ENCODE data around the gene WHRN. TPM values are rescaled to one million over a fixed set of nuclear protein-coding genes. Genes with fewer than 3 reads are reported as not detected.

The WHRN gene
- total and polyA plus RNA-seq, 7 experiments from 2014 or later = 0.12 to 24.0 (median 2.5) TPM; not detected in 1

DNA sequence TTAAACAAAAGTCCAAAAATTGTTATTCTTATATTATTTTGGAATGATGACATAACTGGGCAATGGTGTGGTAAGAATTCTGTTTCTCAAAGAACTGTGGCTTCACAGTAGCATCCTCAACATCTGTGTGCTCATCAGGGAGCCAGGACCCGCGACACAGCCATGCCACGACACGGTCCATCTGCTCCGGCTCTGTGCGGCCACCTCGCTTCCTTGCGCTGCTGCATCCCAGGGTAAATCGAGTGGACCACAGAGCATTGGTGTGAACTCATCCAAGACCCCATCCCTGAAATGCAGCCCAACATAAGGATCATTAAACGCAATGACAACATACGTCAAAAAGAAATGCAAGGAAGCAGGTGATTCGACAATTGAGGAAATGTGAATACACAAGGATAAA, 15.3 kb downstream of the WHRN start:
- Histone ChIP-seq H3K27ac (ENCODE audit: low read depth, low read length) (no peak overlapping the region), H3K27me3 (ENCODE audit: control insufficient read depth in 2 of 2, insufficient read depth in 2 of 2, low read length in 2 of 2) (no peaks in the 10 kb centered on the region), H3K36me3 (ENCODE audit: control insufficient read depth in 2 of 3, insufficient read depth in 3 of 3, low read length in 3 of 3) (no peaks in the 10 kb centered on the region), H3K9me3 (ENCODE audit: control insufficient read depth in 2 of 3, low read length in 3 of 3) (no peaks in the 10 kb centered on the region), H3K4me1 (ENCODE audit: control insufficient read depth in 2 of 2, insufficient read depth in 2 of 2, low read length in 2 of 2) (peaks cover 0 to 5% of the 10 kb centered on the region in 2 donors), H3K4me3 (ENCODE audit: low read length) (no peak overlapping the region)
- POLR2A ChIA-PET = no interaction called here
- CTCF ChIA-PET = interaction anchor here (0.9 to 5.0 kb wide), 2 partner anchors 17 to 164 kb away, joined by 3 to 72 read pairs; no protein-coding TSS in a partner anchor
- Mint-ChIP-seq H3K27ac (no peak overlapping the region), H3K36me3 (no peaks in the 10 kb centered on the region), H3K4me3 (no peak overlapping the region), H3K4me1 (peaks cover 0 to 17% (median 0%) of the 10 kb centered on the region in 7 donors), H3K9me3 (peaks cover 0 to 2% (median 0%) of the 10 kb centered on the region in 11 donors), H3K27me3 (peaks cover 0 to 8% (median 0%) of the 10 kb centered on the region in 5 donors)
- no peak for ATAC-seq
- intact Hi-C loops (cut with micrococcal nuclease) = loop anchor here (5.0 kb wide), 4 partner anchors 38 to 102 kb away; no protein-coding TSS in a partner anchor
- no peak for DNase-seq

DNA sequence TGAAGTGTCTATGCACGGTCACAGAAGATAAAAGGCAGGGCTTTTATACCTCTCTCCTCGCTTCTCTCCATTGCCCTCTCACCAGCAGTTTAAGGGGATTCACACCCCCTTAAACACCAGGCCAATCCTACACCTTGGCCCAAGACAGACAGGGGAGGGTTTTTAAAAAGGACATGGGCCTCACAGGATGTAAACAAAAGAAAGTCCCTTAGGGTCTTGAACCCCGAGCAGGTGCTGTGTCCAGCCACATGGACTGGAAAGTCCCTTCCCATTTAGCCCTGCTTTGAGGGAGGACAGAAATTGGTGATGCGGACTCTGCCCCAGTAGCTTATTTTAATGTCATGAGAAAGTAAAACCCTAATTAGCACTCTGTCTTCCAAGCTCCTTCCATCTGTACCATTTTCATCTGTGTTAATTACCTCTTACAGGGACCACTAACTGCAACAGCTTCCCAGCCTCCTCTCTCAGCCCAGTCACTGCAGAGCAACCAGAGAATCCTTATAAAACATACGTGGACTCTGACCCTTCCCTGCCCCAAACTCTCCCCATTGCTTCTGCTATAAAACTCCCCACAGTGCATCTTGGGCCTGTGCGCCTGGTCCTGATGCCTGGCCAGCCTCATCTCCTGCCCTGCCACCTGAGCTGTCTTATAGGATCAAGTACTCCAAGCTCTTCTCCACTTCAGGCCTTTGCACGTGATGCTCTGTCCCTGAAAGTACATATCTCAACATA, 16.7 kb downstream of the WHRN start:
- no peak overlapping the region for H3K27ac ChIP-seq (ENCODE audit: low read depth, low read length)
- H3K27me3 ChIP-seq (ENCODE audit: control insufficient read depth in 2 of 2, insufficient read depth in 2 of 2, low read length in 2 of 2) = no peaks in the 10 kb centered on the region
- POLR2A ChIA-PET = interaction anchor here (1.0 kb wide), 1 partner anchor 163 kb away, joined by 7 read pairs; no protein-coding TSS in a partner anchor
- H3K9me3 ChIP-seq (ENCODE audit: control insufficient read depth in 2 of 3, low read length in 3 of 3) = no peaks in the 10 kb centered on the region
- Mint-ChIP-seq H3K9me3 (peaks cover 0 to 2% (median 0%) of the 10 kb centered on the region in 11 donors), H3K4me1 (peaks cover 0 to 27% (median 0%) of the 10 kb centered on the region in 7 donors), H3K27ac (peak overlapping the region in 1 of 9 donors; percentile 20), H3K36me3 (no peaks in the 10 kb centered on the region), H3K4me3 (no peak overlapping the region), H3K27me3 (peaks cover 0 to 4% (median 0%) of the 10 kb centered on the region in 5 donors)
- ATAC-seq (no peak), DNase-seq (no peak)
- CTCF ChIA-PET = interaction anchor here (0.7 to 5.0 kb wide), 9 partner anchors 7 to 165 kb away, joined by 3 to 72 read pairs (median 5); partner anchors contain the start of gene WHRN
- no peaks in the 10 kb centered on the region for H3K36me3 ChIP-seq (ENCODE audit: control insufficient read depth in 2 of 3, insufficient read depth in 3 of 3, low read length in 3 of 3)
- intact Hi-C loops (cut with micrococcal nuclease) = loop anchor here (5.0 kb wide), 4 partner anchors 36 to 104 kb away; no protein-coding TSS in a partner anchor
- H3K4me3 ChIP-seq (ENCODE audit: low read length) = no peak overlapping the region
- peaks cover 0 to 9% of the 10 kb centered on the region in 2 donors for H3K4me1 ChIP-seq (ENCODE audit: control insufficient read depth in 2 of 2, insufficient read depth in 2 of 2, low read length in 2 of 2)

DNA sequence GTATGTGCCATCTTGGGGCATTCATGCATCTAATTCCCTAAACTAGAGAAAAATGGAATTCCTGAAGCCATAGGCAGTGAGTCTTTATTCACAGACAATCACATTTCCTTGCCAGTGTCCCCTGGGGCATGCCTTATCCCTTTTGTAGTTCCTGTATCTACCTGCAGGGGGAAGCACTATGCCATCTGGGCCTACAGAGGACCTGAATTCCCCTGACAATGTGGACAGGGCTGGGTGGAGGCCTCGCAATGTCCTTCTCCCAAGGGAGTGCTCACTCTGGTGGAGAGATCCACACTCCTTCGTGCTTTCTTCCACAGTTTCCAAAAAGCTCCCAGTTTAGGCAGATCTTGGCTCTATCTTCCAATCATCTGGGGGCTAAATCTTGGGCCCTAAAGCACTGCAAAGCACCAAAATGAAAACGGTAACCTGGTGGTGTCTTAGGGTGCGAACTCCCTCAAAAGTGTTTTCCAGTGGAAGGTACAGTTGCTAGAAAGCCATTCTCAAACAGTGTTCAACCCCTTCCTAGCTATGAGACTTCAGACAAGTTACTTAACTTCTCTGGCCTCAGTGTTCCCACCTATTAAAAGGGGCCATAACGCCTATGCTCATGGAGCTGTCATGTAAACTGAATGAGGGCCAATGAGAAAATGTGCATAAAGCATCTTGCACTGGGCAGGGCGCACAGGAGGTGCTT, 17.5 kb downstream of the WHRN start:
- H3K27me3 ChIP-seq (ENCODE audit: control insufficient read depth in 2 of 2, insufficient read depth in 2 of 2, low read length in 2 of 2) = no peaks in the 10 kb centered on the region

DNA sequence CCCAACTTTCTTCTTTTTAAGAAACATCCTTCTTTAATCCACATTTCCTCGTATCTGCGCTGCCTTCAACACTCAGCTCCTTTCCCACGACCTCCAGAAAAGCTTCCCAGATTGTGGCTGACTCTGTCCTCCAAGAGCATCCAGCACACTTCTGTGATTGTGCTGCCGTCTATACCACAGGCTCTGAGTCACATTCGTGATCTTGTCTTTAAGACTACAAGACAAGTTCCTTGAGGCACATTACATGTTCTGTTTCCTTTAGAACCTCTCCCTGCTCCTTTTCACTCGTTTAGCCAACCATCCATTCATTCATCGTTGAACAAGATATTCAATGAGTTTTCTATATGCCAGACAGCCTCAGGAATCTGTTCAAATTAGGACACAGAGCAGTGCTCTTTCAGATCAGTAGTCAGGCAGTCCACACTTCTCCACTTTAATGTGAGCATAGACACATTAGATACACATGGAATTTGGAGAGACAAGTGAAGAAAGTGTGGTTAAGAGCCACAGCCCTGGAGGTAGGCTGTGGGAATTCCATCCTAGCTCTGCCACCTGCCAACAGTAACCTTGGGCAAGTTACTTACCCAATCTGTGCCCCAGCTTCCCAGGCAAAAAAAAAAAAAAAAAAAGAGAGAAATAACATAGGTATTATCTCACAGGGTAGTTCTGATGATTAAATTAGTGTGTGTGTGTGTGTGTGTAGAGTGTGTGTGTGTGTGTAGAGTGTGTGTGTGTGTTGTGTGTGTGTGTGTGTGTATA, 18.9 kb downstream of the WHRN start:
- no peak for DNase-seq
- H3K36me3 Mint-ChIP-seq = peaks cover 0 to 2% (median 0%) of the 10 kb centered on the region in 5 donors
- no peak overlapping the region for H3K4me3 ChIP-seq (ENCODE audit: low read length)
- H3K4me3 Mint-ChIP-seq = peak overlapping the region in 1 of 10 donors; percentile 66
- no peak overlapping the region for H3K27ac ChIP-seq (ENCODE audit: low read depth, low read length)
- POLR2A ChIA-PET = interaction anchor here (0.6 kb wide), 3 partner anchors 33 to 108 kb away, joined by 3 to 7 read pairs (median 3); no protein-coding TSS in a partner anchor
- H3K4me1 ChIP-seq (ENCODE audit: control insufficient read depth in 2 of 2, insufficient read depth in 2 of 2, low read length in 2 of 2) = peaks cover 0 to 9% of the 10 kb centered on the region in 2 donors
- ATAC-seq = no peak
- H3K36me3 ChIP-seq (ENCODE audit: control insufficient read depth in 2 of 3, insufficient read depth in 3 of 3, low read length in 3 of 3) = no peaks in the 10 kb centered on the region
- no peaks in the 10 kb centered on the region for H3K9me3 Mint-ChIP-seq
- peak overlapping the region in 3 of 9 donors; percentile 22 to 84 (median 53) for H3K27ac Mint-ChIP-seq
- H3K27me3 Mint-ChIP-seq = peaks cover 0 to 4% (median 0%) of the 10 kb centered on the region in 5 donors
- no peaks in the 10 kb centered on the region for H3K27me3 ChIP-seq (ENCODE audit: control insufficient read depth in 2 of 2, insufficient read depth in 2 of 2, low read length in 2 of 2)
- no peaks in the 10 kb centered on the region for H3K9me3 ChIP-seq (ENCODE audit: control insufficient read depth in 2 of 3, low read length in 3 of 3)
- peaks cover 0 to 30% (median 0%) of the 10 kb centered on the region in 7 donors for H3K4me1 Mint-ChIP-seq
- intact Hi-C loops (cut with micrococcal nuclease) = loop anchor here (2.0 to 5.0 kb wide), 5 partner anchors 34 to 106 kb away; no protein-coding TSS in a partner anchor
- CTCF ChIA-PET = interaction anchor here (0.6 to 5.0 kb wide), 12 partner anchors 10 to 530 kb away, joined by 3 to 72 read pairs (median 3); no protein-coding TSS in a partner anchor

More for the DNA sequence above, 17.5 kb downstream of the WHRN start:
- Histone ChIP-seq H3K4me1 (ENCODE audit: control insufficient read depth in 2 of 2, insufficient read depth in 2 of 2, low read length in 2 of 2) (peaks cover 0 to 9% of the 10 kb centered on the region in 2 donors), H3K4me3 (ENCODE audit: low read length) (no peak overlapping the region), H3K27ac (ENCODE audit: low read depth, low read length) (no peak overlapping the region), H3K36me3 (ENCODE audit: control insufficient read depth in 2 of 3, insufficient read depth in 3 of 3, low read length in 3 of 3) (no peaks in the 10 kb centered on the region), H3K9me3 (ENCODE audit: control insufficient read depth in 2 of 3, low read length in 3 of 3) (no peaks in the 10 kb centered on the region)
- intact Hi-C loops (cut with micrococcal nuclease) = loop anchor here (1.0 to 5.0 kb wide), 10 partner anchors 20 to 166 kb away; no protein-coding TSS in a partner anchor
- peak overlapping the region in 2 of 9 donors; percentile 8 to 57 for H3K27ac Mint-ChIP-seq
- peaks cover 0 to 2% (median 0%) of the 10 kb centered on the region in 11 donors for H3K9me3 Mint-ChIP-seq
- peaks cover 0 to 30% (median 0%) of the 10 kb centered on the region in 7 donors for H3K4me1 Mint-ChIP-seq
- ChIA-PET CTCF (interaction anchor here (0.7 to 5.0 kb wide), 16 partner anchors 8 to 422 kb away, joined by 3 to 72 read pairs (median 4); partner anchors contain the start of gene WHRN), POLR2A (interaction anchor here (1.0 kb wide), 1 partner anchor 163 kb away, joined by 7 read pairs; no protein-coding TSS in a partner anchor)
- ATAC-seq (peak; percentile 92), DNase-seq (peak; percentile 25 to 80 (median 62))
- H3K36me3 Mint-ChIP-seq = no peaks in the 10 kb centered on the region
- H3K27me3 Mint-ChIP-seq = peaks cover 0 to 4% (median 0%) of the 10 kb centered on the region in 5 donors
- no peak overlapping the region for H3K4me3 Mint-ChIP-seq

DNA sequence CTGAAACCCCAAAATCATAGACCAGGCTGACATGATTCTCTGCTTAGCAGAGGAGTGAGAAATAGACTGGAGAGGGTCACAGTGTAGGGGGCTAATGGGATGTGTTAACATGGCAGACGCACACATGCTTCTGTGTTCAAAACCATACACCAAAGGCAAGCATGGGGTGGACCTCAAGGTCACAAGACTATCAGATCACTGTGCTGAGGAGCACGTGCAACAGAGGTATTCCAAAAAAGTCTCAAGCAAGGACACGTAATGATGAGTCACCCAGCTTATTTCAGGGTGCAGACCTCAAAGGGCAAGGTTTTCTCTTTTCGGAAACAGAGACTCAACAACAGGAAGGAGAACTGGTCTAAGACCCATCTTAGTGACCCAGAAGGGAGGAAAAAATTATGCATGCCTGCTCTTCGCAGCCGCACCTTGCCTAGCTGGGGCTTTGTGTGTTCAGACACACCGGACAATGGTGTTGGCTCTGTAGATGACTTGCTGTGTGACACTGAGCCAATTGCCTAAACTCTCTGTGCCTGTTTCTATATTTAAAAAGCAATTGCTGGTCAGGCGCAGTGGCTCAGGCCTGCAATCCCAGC, 20.3 kb downstream of the WHRN start:
- peak overlapping the region in 2 of 10 donors; percentile 22 to 25 for H3K4me3 Mint-ChIP-seq

More for the DNA sequence above, 20.3 kb downstream of the WHRN start:
- H3K27me3 Mint-ChIP-seq = peaks cover 0 to 2% (median 0%) of the 10 kb centered on the region in 5 donors
- H3K4me1 ChIP-seq (ENCODE audit: control insufficient read depth in 2 of 2, insufficient read depth in 2 of 2, low read length in 2 of 2) = peaks cover 0 to 9% of the 10 kb centered on the region in 2 donors
- no peaks in the 10 kb centered on the region for H3K36me3 ChIP-seq (ENCODE audit: control insufficient read depth in 2 of 3, insufficient read depth in 3 of 3, low read length in 3 of 3)
- POLR2A ChIA-PET = interaction anchor here (0.6 to 1.3 kb wide), 2 partner anchors 34 to 45 kb away, joined by 3 read pairs; no protein-coding TSS in a partner anchor
- H3K36me3 Mint-ChIP-seq = peaks cover 0 to 2% (median 0%) of the 10 kb centered on the region in 5 donors
- H3K4me1 Mint-ChIP-seq = peaks cover 0 to 37% (median 0%) of the 10 kb centered on the region in 7 donors
- H3K4me3 ChIP-seq (ENCODE audit: low read length) = no peak overlapping the region
- ATAC-seq (peak; percentile 43), DNase-seq (peak in 1 of 9 donors; percentile 47)
- H3K9me3 ChIP-seq (ENCODE audit: control insufficient read depth in 2 of 3, low read length in 3 of 3) = no peaks in the 10 kb centered on the region
- H3K27ac Mint-ChIP-seq = peak overlapping the region in 4 of 9 donors; percentile 26 to 81 (median 62)
- no peaks in the 10 kb centered on the region for H3K9me3 Mint-ChIP-seq
- no peak overlapping the region for H3K27ac ChIP-seq (ENCODE audit: low read depth, low read length)
- CTCF ChIA-PET = interaction anchor here (1.0 to 5.0 kb wide), 3 partner anchors 23 to 169 kb away, joined by 3 to 72 read pairs (median 3); no protein-coding TSS in a partner anchor
- H3K27me3 ChIP-seq (ENCODE audit: control insufficient read depth in 2 of 2, insufficient read depth in 2 of 2, low read length in 2 of 2) = no peaks in the 10 kb centered on the region
- intact Hi-C loops (cut with micrococcal nuclease) = loop anchor here (5.0 kb wide), 4 partner anchors 33 to 107 kb away; no protein-coding TSS in a partner anchor

All from naive thymus-derived CD4-positive, alpha-beta T cell (primary cell).